GM12891 (cell line): ENCODE data around the gene GALNT18.

Source experiments
- PAX5 ChIP-seq: IDR thresholded peaks from 2 replicates; pipeline ENCODE4 v1.6.1; 2011; ENCODE audit warnings: low read length, moderate library complexity, mild to moderate bottlenecking; ENCODE audit not compliant: insufficient read depth, severe bottlenecking
- POLR2A ChIP-seq: IDR thresholded peaks from 2 replicates; pipeline ENCODE4 v1.6.1; 2011; ENCODE audit warnings: low read depth, low read length, control low read depth
- POLR2AphosphoS5 ChIP-seq: IDR thresholded peaks from 2 replicates; pipeline ENCODE4 v1.6.1; 2011; ENCODE audit warnings: low read depth, low read length, control low read depth
- SPI1 ChIP-seq: IDR thresholded peaks from 2 replicates; pipeline ENCODE4 v1.6.1; 2011; ENCODE audit warnings: low read depth, low read length, control low read depth
- TAF1 ChIP-seq: IDR thresholded peaks from 2 replicates; pipeline ENCODE4 v1.6.1; 2011; ENCODE audit warnings: low read depth, low read length, control low read depth

DNA sequence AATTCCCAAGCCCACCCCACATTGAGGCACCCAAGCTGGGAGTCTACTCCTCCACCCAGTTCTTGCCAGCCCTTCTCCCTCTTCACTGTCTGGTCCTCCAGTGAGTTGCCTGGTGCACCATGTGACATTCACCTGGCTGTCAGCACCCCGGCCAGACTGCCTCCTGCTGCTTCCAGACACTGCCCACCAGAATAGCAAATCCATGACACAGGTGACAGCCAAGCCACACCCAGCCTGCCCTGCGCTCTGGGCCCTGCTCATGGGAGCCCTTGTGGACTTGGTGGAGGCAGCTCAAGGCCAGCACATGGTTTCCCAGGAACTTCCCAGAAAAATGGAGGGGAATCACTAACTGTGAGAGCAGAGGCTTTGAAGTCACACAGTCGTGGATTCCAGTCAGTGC, 172.5 kb downstream of the GALNT18 start:
- TF ChIP-seq POLR2A: no peak
- no peak for TF ChIP-seq TAF1
- no peak for TF ChIP-seq SPI1
- TF ChIP-seq POLR2AphosphoS5: no peak
- no peak for TF ChIP-seq PAX5
